SK-N-SH (cell line): Measurements from ENCODE around the gene PSMD2.

Experiments used
- CTCF ChIP-seq: fragments of 200-600 bp; sonication (generic); IDR thresholded peaks from 2 replicates; pipeline ENCODE4 v1.6.1; 2017; ENCODE audit warnings: antibody characterized with exemption, mild to moderate bottlenecking, moderate library complexity
- YY1 ChIP-seq: IDR thresholded peaks from 2 replicates; pipeline ENCODE4 v1.4.0; 2012; ENCODE audit warnings: low read depth, mild to moderate bottlenecking

DNA sequence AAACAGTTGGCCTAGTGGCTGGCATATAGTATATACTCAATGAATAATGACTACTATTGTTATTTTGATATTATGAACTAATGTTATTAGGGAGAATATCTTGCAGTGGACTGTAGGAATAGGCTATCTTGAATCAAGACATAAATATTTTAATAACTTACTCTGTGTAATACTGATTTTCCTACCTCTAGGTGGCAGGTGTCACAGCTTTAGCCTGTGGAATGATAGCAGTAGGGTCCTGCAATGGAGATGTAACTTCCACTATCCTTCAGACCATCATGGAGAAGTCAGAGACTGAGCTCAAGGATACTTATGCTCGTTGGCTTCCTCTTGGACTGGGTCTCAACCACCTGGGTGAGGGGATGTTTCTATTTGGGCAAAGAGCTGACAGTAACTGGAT is 6.5 kb downstream of the PSMD2 start:
- TF ChIP-seq CTCF (peak; percentile 62), YY1 (no peak)
